ENCODE data around the gene KCND2.

Gene KCND2

DNA sequence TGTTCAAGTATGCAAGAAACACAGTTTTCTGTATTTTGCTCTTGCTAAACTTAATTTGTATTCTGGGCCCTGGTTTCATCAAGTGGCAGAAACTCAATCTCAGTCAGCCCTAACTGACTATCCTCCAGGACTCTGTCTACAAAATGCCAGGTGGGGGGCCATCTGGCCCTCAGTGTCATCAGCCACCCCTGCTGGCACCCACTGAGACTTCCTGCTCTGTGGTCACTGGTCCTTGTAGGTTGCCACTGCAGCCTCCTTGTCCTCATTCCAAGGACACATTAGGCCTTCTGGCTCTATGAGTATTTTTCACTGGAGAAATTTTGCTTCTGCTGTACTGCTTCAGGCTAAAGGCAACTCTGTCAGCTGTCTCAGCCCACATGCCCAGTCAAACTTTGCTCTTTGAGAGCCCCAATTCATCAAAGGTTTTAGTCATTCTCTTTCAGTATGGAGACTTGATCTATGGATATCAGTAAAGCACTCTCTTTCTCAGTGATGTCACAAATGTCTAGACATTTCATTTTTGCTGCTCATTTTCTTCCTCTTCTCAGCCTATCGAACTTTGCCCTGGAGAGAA is 163.6 kb downstream of the KCND2 start:
- H3K4me3 ChIP-seq (ENCODE audit: low read depth, low read length), result no peak overlapping the region
- TF ChIP-seq, protein P1, sequence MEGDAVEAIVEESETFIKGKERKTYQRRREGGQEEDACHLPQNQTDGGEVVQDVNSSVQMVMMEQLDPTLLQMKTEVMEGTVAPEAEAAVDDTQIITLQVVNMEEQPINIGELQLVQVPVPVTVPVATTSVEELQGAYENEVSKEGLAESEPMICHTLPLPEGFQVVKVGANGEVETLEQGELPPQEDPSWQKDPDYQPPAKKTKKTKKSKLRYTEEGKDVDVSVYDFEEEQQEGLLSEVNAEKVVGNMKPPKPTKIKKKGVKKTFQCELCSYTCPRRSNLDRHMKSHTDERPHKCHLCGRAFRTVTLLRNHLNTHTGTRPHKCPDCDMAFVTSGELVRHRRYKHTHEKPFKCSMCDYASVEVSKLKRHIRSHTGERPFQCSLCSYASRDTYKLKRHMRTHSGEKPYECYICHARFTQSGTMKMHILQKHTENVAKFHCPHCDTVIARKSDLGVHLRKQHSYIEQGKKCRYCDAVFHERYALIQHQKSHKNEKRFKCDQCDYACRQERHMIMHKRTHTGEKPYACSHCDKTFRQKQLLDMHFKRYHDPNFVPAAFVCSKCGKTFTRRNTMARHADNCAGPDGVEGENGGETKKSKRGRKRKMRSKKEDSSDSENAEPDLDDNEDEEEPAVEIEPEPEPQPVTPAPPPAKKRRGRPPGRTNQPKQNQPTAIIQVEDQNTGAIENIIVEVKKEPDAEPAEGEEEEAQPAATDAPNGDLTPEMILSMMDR (IDR thresholded peaks at IDR 0.05; ENCODE audit: low read depth, low read length), result no peak

DNA sequence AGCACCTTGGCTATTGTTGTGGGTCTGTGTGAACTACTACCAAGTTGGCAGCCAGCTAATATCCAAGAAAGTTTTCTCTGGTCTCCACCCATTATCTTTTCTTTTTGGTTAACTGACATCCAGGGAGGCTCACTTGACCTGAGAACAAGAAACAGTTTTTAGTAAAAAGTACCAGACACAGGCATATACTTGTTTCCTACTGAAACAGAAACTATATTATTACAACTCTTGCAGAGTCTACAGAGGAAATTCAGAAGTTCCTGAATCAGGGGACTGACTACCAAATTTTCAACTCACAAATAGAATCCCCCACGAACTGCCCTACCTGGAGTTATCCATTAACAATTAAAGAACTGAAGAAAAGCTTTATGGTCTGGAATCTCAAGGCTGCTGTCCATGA is 168.9 kb downstream of the KCND2 start:
- TF ChIP-seq, protein P1 (IDR thresholded peaks at IDR 0.05; ENCODE audit: low read depth, low read length), result no peak
- H3K4me3 ChIP-seq (ENCODE audit: low read depth, low read length), result no peak overlapping the region

DNA sequence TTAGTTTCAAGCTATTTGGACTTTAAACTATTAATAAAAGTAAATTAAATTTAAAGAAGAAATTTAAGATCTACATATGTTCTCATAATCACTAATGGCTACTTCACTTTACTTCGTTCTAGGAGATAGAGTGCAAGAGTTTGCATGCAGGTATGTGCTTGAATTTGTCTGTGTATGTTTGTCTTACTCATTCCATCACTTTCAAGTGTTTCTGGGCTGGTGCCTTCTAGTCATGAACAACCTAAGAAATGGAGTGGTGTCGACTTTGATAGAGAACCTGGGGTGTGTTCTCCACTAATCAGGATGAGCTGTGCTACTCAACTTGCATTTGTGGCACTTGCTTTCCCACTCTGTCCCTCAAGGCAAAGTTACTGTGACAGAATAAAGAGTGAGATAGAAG is 169.9 kb downstream of the KCND2 start:
- TF ChIP-seq, protein P1 (IDR thresholded peaks at IDR 0.05; ENCODE audit: low read depth, low read length), result no peak
- H3K4me3 ChIP-seq (ENCODE audit: low read depth, low read length), result no peak overlapping the region

DNA sequence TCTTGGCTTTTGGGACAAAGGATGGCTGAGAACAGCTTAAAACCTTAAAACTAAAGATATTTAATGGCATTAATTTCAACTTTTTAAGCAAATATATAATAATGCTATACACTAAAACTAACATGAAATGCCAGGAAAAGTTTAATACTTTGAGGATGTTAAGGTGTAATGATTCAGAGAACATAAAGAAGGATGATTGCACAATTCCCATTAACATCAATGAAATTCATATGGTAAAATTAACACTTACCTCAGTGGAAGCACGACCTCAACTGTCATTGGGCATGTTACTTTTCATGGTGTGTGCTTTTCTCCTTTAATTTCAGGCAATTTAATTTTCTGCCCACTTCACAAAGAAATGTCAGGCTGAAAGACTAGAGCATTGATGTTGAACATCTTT is 171.7 kb downstream of the KCND2 start:
- TF ChIP-seq, protein P1 (IDR thresholded peaks at IDR 0.05; ENCODE audit: low read depth, low read length), result no peak
- no peak overlapping the region for H3K4me3 ChIP-seq (ENCODE audit: low read depth, low read length)

DNA sequence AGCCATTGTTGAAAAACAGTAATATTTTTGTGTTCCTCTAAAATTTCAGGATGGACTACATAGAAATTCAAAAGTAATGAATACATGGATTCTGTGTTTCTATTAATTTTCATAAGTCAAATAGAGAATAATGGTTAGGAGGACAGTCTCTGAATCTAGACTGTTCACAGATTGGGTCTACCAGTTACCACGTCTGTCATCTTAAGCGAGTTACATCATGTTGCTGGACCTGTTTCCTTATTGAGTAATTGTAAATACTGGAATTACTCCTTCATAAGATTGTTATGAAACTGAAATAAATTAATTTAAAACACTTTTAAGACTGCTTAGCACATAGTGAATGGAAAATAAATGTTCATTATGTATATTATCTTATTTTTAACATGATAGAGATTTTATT is 172.3 kb downstream of the KCND2 start:
- TF ChIP-seq, protein P1 (IDR thresholded peaks at IDR 0.05; ENCODE audit: low read depth, low read length), result no peak
- no peak overlapping the region for H3K4me3 ChIP-seq (ENCODE audit: low read depth, low read length)

DNA sequence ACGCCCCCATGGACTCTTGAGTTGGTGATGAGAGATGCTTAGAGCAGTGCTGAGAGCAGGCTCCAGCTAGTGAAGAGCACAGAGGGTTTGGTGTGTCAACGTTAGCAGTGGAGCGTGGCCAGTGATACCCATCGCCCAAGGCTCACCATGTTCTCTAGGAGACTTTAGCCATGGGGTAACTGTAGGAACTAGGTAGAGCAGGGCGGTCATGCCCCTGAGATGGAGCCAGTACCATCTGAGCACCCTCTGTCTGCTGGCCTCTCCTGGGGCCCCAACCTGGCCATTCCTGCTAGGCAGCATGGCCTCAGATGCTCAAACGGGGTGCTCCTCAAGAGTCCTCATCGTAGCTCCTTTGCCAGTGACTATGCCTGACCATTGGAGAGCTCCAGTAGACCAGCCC is 179.7 kb downstream of the KCND2 start:
- TF ChIP-seq, protein P1 (IDR thresholded peaks at IDR 0.05; ENCODE audit: low read depth, low read length), result no peak
- H3K4me3 ChIP-seq (ENCODE audit: low read depth, low read length), result no peak overlapping the region

DNA sequence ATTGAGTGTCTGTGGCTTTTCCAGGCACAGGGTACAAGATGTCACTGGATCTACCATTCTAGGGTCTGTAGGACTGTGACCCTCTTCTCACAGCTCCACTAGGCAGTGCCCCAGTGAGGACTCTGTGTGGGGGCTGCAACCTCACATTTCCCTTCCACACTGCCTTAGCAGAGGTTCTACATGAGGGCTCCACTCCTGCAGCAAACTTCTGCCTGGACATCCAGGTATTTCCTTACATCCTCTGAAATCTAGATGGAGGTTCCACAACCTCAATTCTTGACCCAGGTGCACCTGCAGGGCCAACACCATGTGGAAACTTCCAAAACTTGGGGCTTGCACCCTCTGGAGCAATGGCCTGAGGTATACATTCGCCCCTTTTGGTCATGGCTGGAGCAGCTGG is 183.7 kb downstream of the KCND2 start:
- TF ChIP-seq, protein P1 (IDR thresholded peaks at IDR 0.05; ENCODE audit: low read depth, low read length), result no peak

More for the DNA sequence above, 183.7 kb downstream of the KCND2 start:
- no peak overlapping the region for H3K4me3 ChIP-seq (ENCODE audit: low read depth, low read length)
